Inflammatory macrophage treated with lipopolysaccharide for 1 hour (primary cell): Measurements from ENCODE around the gene LANCL3.
"Not testable (repeated sequence)": the region's sequence is repeated elsewhere in the genome, so short reads cannot be mapped to it uniquely, and the experiment has no call there.

ENCODE experiments used
- DNase-seq, 2 donors: peaks; one replicate each; pipeline ENCODE4 v3.0.0-alpha.2; 2020 to 2022

The LANCL3 gene

DNA sequence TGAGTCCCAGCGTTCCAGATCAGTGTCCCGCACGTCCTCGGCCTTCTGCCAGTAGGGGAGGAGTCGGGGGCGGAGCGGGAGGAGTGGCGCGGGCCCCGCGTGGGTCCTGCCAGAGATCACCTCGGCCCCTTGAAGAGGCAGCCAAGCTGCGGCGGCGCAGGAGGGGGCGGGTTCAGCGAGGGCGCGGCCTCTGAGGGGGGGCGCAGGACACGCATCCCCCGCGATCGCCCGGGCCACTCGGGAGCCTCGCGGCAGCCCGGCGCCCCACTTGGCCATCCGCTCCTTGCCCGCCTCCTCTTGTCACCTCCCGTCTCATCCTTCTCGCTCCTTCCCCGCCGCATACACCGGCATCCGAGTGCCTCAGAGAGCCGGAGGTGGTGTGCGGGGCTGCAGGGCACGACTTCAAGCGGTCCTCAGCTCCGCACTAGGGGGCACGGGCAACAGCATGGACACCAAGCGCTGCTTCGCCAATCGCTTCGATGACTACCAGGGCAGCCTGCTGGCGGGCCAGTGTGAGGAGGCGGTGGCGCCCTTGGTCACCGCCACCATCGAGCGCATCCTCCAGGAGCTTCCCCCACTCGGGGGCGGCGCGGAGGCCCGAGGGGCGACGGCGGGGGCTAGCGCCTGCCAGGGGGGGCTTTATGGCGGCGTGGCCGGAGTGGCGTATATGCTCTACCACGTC lies at the start of gene LANCL3:
LANCL3 (plus strand) TSS at position 236 of the 682 bp plus-strand sequence; CDS start at position 446, 210 bp downstream.
- not testable (repeated sequence) for DNase-seq

- not testable (repeated sequence) for DNase-seq
Measured at GRCh38 chrX:37523673-37524072, 47.8 kb upstream of the LANCL3 start.

- DNase-seq, result no peak
Measured at GRCh38 chrX:37541991-37542390, 29.5 kb upstream of the LANCL3 start.

- no peak for DNase-seq
Measured at GRCh38 chrX:37542791-37543190, 28.7 kb upstream of the LANCL3 start.

DNA sequence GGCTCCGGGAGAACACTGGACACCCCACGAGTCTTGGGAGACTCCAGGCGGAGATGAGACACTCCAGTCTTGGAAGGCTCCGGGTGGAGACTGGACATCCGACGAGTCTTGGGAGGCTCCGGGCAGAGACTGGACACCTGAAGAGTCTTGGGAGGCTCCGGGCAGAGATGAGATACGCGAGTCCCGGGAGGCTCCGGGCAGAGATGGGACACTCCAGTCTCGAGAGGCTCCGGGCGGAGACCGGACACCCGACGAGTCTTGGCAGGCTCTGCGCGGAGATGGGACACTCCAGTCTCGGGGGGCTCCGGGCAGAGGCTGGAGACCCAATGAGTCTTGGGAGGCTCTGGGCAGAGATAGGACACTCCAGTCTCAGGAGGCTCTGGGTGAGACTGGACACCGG lies 28.1 kb upstream of the LANCL3 start:
- no peak for DNase-seq

- not testable (repeated sequence) for DNase-seq
Measured at GRCh38 chrX:37544531-37544930, 26.9 kb upstream of the LANCL3 start.

GRCh38 chrX:37545066-37545465 lies 26.4 kb upstream of the LANCL3 start:
- DNase-seq, result no peak

DNA sequence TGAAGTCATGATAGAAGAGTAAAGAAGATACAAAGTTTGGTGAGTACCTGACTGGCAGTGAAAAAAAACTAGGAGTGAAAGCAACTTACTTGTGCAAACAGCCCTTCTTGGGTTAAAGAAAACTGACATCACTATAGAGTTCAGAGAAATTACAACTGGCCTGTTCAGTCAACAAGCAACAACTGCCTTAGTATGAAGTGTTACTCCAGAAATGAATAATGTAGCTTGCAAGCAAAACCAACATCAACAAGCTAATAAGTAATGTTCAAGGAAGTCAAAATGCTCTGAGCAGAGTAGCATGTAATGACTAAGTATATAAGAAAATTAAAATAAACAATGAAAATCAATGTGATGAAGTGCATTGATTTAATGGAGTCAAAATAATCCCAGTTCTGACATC lies 21.8 kb upstream of the LANCL3 start:
- not testable (repeated sequence) for DNase-seq

DNA sequence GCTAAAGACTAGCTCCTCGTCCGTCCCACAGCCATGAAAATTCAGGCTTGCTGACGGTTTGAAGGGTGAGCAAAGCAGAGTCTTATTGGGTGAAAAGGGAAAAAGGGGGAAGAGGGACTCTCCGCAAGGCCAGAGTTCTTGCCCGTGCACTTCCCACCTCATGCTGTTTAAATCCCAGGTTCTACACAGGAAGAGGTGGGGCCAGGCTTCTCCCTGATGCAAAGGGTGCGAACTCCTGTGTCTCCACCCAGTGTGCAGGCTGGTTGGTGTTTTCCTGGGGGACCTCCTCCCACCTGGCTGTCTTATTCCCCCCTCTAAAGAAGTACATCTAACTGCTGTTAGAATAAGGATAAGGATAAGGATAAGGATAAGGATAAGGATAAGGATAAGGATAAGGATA lies 18.0 kb upstream of the LANCL3 start:
- DNase-seq, result no peak

DNA sequence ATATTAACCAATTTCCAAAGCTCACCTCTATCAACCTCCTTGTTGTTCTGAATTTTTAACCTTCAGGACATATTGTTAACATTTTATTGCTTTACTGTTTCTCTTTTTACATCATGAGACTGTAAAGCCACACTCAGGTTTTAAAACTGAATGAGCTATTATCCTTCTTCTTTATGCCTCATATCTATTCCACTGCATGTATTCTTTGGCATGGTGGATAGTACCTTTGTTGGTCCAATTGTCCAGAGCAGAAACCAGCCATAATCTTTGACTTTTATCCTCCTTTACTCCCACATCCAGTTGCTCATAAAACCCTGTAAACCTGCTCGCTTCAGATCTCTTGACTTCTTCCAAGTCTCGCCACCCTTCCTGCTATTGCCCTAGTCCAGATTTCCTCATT lies 6.2 kb upstream of the LANCL3 start:
- not testable (repeated sequence) for DNase-seq

- DNase-seq, result not testable (repeated sequence)
Measured at GRCh38 chrX:37570349-37570748, 1.1 kb upstream of the LANCL3 start.

GRCh38 chrX:37572108-37572587 lies 687 bp downstream of the LANCL3 start:
- DNase-seq, result peak; percentile 4 to 11

DNA sequence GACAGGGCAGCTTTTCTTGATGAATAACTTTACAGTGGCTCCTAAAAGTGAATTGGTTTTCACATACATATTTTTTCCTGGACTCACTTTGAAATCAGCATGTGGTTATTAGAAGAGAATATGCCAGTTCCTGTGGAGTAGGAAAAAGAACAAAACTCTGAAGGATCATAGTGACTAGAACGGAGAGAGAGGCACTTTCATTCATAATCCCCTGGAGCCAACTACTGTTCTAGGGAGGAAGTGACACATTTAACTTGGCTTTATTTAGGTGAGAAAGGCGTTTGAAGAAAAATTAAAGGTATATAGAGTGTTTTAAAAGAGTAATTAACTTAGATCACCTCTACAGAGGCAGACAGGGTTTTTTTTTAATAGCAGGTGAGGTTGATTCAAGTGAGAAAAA lies 1.7 kb downstream of the LANCL3 start:
- DNase-seq, result not testable (repeated sequence)

GRCh38 chrX:37578045-37578444 lies 6.6 kb downstream of the LANCL3 start:
- no peak for DNase-seq

GRCh38 chrX:37580080-37580479 lies 8.6 kb downstream of the LANCL3 start:
- no peak for DNase-seq

GRCh38 chrX:37587337-37587736 lies 15.9 kb downstream of the LANCL3 start:
- not testable (repeated sequence) for DNase-seq

GRCh38 chrX:37590047-37590446 lies 18.6 kb downstream of the LANCL3 start:
- no peak for DNase-seq

DNA sequence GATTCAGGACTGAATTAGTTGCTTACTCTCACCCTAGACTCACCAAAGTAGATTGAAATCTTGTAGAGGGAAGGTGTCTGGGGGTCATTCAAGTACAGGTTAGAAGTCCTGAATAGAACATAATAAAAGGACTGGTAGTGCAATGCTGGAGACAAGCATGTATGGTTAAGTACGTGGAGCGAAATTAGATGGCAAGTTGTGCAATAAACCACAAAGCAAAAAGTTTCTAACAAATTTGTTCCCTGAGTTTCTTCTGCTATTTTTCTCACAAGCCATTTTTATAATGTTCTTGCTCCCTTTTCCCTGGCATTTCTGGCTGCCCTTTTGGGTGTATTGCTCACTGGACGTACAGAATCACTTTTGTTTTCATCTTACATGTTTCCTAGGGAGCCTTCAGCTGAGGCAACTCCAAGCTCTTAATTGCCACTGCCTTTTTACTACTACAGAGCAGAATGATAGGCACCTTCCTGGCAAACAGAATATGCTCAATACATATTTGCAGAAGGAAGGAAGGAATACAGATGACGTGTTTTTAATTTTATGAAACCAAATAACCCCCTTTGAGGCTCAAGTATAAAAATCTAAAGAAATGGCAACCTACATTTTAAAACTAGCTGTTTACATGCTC lies 23.4 kb downstream of the LANCL3 start:
- no peak for DNase-seq

- DNase-seq, result no peak
Measured at GRCh38 chrX:37599729-37600128, 28.3 kb downstream of the LANCL3 start.

DNA sequence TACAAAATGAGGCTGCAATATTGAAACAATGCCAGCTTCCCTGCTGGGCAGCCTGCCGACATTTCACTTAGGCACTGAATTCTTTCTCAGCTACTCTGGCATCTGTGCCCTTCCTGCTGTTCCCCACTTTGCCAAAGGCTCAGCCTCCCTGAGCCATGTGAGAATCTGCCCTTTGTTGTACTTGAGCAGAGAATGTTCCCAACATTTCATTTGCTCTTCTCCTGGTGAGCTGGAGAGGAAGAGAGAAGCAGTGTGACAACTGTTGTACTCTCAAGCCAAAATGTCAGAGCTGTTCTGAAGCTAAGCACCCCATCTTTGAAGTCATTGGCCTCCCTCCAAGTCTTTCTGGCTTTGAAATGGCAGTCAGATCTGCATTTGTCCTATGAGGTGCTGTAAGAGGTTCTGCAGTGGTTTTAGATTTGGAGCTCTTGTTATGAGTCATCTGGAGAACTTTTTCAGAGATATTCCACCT lies 32.5 kb downstream of the LANCL3 start:
- DNase-seq, result no peak

GRCh38 chrX:37607243-37607642 lies 35.8 kb downstream of the LANCL3 start:
- no peak for DNase-seq

GRCh38 chrX:37608156-37608555 lies 36.7 kb downstream of the LANCL3 start:
- no peak for DNase-seq

GRCh38 chrX:37609727-37610126 lies 38.3 kb downstream of the LANCL3 start:
- no peak for DNase-seq

DNA sequence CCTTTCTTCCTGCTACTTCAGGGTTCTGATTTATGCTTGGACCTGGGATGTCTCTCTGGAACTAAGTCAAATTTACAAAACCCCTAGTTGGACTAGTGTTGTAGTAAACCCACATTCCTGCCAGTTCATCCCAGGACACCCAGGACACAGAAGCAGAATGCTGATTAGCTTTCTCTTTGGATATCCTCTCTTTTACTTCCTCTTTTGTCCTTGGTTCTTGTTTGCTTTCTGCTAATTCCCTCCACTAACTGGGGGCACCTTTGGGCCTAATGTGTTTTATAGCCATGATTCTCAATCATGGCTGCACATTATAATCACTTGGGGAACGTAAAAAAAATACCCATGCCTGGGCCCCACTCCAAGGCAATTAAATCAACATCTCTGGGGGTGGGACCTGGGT lies 42.5 kb downstream of the LANCL3 start:
- DNase-seq, result no peak
